Liver (tissue), 9 donors: ENCODE data around the gene LENEP. TPM values are rescaled to one million over a fixed set of nuclear protein-coding genes. Genes with fewer than 3 reads are reported as not detected.

Experiments
- DNase-seq: peaks from one replicate; pipeline ENCODE4 v3.0.0-alpha.2; 2017; ENCODE audit warnings: low spot score
- H3K27ac ChIP-seq, 2 donors: one replicate each; pipeline ENCODE4 v1.7.0; 2013; ENCODE audit warnings: inconsistent platforms in 2 of 2, low read length in 2 of 2, control low read depth in 1 of 2, low read depth in 1 of 2, mild to moderate bottlenecking in 1 of 2
- H3K27me3 ChIP-seq, 4 donors: one replicate each; pipeline versions ENCODE4 v1.6.1 to v1.7.0; 2013; ENCODE audit warnings: low read length in 3 of 4, inconsistent platforms in 1 of 4, mild to moderate bottlenecking in 1 of 4, moderate library complexity in 1 of 4; ENCODE audit not compliant: control insufficient read depth in 4 of 4, insufficient read depth in 4 of 4
- H3K36me3 ChIP-seq, 4 donors: one replicate each; pipeline versions ENCODE4 v1.6.1 to v1.7.0; 2013; ENCODE audit warnings: low read length in 3 of 4, mild to moderate bottlenecking in 3 of 4, low read depth in 1 of 4, moderate library complexity in 1 of 4; ENCODE audit not compliant: control insufficient read depth in 4 of 4, insufficient read depth in 3 of 4
- H3K4me1 ChIP-seq, 4 donors: one replicate each; pipeline versions ENCODE4 v1.6.1 to v1.7.0; 2013; ENCODE audit warnings: low read length in 3 of 4, mild to moderate bottlenecking in 3 of 4, moderate library complexity in 1 of 4; ENCODE audit not compliant: control insufficient read depth in 4 of 4, insufficient read depth in 4 of 4
- H3K4me3 ChIP-seq, 3 donors: one replicate each; pipeline versions ENCODE4 v1.6.1 to v1.7.0; 2013; ENCODE audit warnings: low read length in 3 of 3, control low read depth in 1 of 3, low read depth in 1 of 3, mild to moderate bottlenecking in 1 of 3
- H3K9ac ChIP-seq, 2 donors: one replicate each; pipeline ENCODE4 v1.7.0; 2013; ENCODE audit warnings: low read length in 2 of 2, mild to moderate bottlenecking in 2 of 2, moderate library complexity in 2 of 2, control low read depth in 1 of 2, low read depth in 1 of 2
- H3K9me3 ChIP-seq, 4 donors: one replicate each; pipeline versions ENCODE4 v1.6.1 to v1.7.0; 2013; ENCODE audit warnings: low read length in 3 of 4; ENCODE audit not compliant: control insufficient read depth in 4 of 4
- EGR1 ChIP-seq, 2 donors: IDR thresholded peaks; 2 replicates each; pipeline ENCODE4 v1.6.1; 2016 to 2018; ENCODE audit warnings: antibody characterized with exemption in 2 of 2, low read depth in 2 of 2
- FOXA1 ChIP-seq: IDR thresholded peaks from 2 replicates; pipeline ENCODE4 v1.6.1; 2016; ENCODE audit warnings: antibody characterized with exemption
- FOXA2 ChIP-seq: IDR thresholded peaks from 2 replicates; pipeline ENCODE4 v1.6.1; 2016; ENCODE audit warnings: antibody characterized with exemption
- GABPA ChIP-seq, 2 donors: IDR thresholded peaks in 1 of 2; conservative IDR thresholded peaks in 1 of 2; 2 replicates each; pipeline ENCODE4 v1.6.1; 2016; ENCODE audit warnings: antibody characterized with exemption in 2 of 2, mild to moderate bottlenecking in 1 of 2, moderate library complexity in 1 of 2
- HNF4A ChIP-seq, 2 donors: conservative IDR thresholded peaks; 2 replicates each; pipeline ENCODE4 v1.6.1; 2016; ENCODE audit warnings: antibody characterized with exemption in 2 of 2, mild to moderate bottlenecking in 2 of 2
- HNF4G ChIP-seq: IDR thresholded peaks from 2 replicates; pipeline ENCODE4 v1.6.1; 2016; ENCODE audit warnings: antibody characterized with exemption
- JUND ChIP-seq, 2 donors: IDR thresholded peaks; 2 replicates each; pipeline ENCODE4 v1.6.1; 2016; ENCODE audit warnings: antibody characterized with exemption in 2 of 2
- MAX ChIP-seq: IDR thresholded peaks from 2 replicates; pipeline ENCODE4 v1.6.1; 2016; ENCODE audit warnings: antibody characterized with exemption
- NR2F2 ChIP-seq: IDR thresholded peaks from 2 replicates; pipeline ENCODE4 v1.6.1; 2016; ENCODE audit warnings: antibody characterized with exemption
- RAD21 ChIP-seq, 2 donors: IDR thresholded peaks; 2 replicates each; pipeline ENCODE4 v1.6.1; 2016; ENCODE audit warnings: antibody characterized with exemption in 2 of 2, mild to moderate bottlenecking in 2 of 2
- REST ChIP-seq: IDR thresholded peaks from 2 replicates; pipeline ENCODE4 v1.6.1; 2016; ENCODE audit warnings: antibody characterized with exemption, mild to moderate bottlenecking
- SP1 ChIP-seq: IDR thresholded peaks from 2 replicates; pipeline ENCODE4 v1.6.1; 2018; ENCODE audit warnings: antibody characterized with exemption, mild to moderate bottlenecking
- TAF1 ChIP-seq: conservative IDR thresholded peaks from 2 replicates; pipeline ENCODE4 v1.6.1; 2016; ENCODE audit warnings: antibody characterized with exemption, mild to moderate bottlenecking
- YY1 ChIP-seq: IDR thresholded peaks from 2 replicates; pipeline ENCODE4 v1.6.1; 2016; ENCODE audit warnings: antibody characterized with exemption, mild to moderate bottlenecking
- ZBTB33 ChIP-seq: IDR thresholded peaks from 2 replicates; pipeline ENCODE4 v1.6.1; 2016; ENCODE audit warnings: antibody characterized with exemption
- WGBS: extraction: QIAGEN DNeasy Blood & Tissue Kit; methylation state at CpG from one replicate; pipeline ENCODE4 v1.1.7; 2013; 5-methylcytosine and 5-hydroxymethylcytosine counted together
- polyA plus RNA-seq, 2 donors: library from polyadenylated mRNA; stranded (reverse) in 1 of 2; unstranded in 1 of 2; fragments of 200-250 nt in 1 of 2; fragments of >200 nt in 1 of 2; fragmentation: Nextera tagmentation in 1 of 2; extraction: Ambion mirVana in 1 of 2; gene quantifications; one replicate each; pipeline versions ENCODE4 v1.2.1 to v1.2.3, GENCODE V29; 2013 to 2015
- total RNA-seq, 2 donors: library from RNA; depleted of rRNA; stranded (reverse); fragments of >200 nt; gene quantifications; one replicate each; pipeline ENCODE4 v1.2.3, GENCODE V29; 2014
- TF ChIP-seq, protein P1 (sequence below): fragments of 150-350 bp; IDR thresholded peaks from 2 replicates; pipeline ENCODE4 v1.5.1; 2017; ENCODE audit warnings: improper control_type of control experiment, low read depth, low read length; ENCODE audit not compliant: missing input control
- TF ChIP-seq, protein P2 (sequence below): IDR thresholded peaks from 2 replicates; pipeline ENCODE4 v1.6.1; 2016; ENCODE audit warnings: antibody characterized with exemption
- donor health status: healthy.
- donor health status: healthy.
- donor health status: healthy.
- donor health status: healthy.
- donor health status: healthy.

LENEP gene
- total and polyA plus RNA-seq, 4 donors, result 0.42 TPM; not detected in 3

DNA sequence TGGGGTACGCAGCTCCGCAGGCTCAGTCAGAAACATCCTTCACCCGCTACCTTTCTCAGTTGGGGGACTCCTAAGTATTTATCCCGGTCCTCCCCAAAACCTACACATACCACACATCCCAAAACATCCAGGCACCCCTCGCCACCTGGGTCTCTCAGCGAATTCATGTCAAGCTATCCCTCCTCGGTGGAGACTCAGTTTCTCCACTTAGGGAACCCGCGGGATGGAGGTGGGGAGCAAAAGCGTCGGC lies 8.0 kb downstream of the LENEP start:
- 0% methylated on average over 11 of the region's 11 CpGs for WGBS
- Histone ChIP-seq H3K4me1 (peaks cover 13 to 48% (median 39%) of the 10 kb centered on the region in 4 donors), H3K4me3 (peak overlapping the region; percentile 73 to 74 (median 73)), H3K9ac (peak overlapping the region; percentile 71 to 87), H3K9me3 (no peaks in the 10 kb centered on the region), H3K27me3 (no peaks in the 10 kb centered on the region), H3K36me3 (no peaks in the 10 kb centered on the region), H3K27ac (peak overlapping the region; percentile 96 to 97)
- DNase-seq, result no peak
- TF ChIP-seq REST (no peak), SP1 (no peak), NR2F2 (no peak), JUND (IDR thresholded peaks at IDR 0.05) (no peak), MAX (no peak), ZBTB33 (no peak), FOXA2 (no peak), HNF4A (conservative IDR thresholded peaks at IDR 0.05) (no peak), GABPA (IDR thresholded peaks at IDR 0.05 in 1 of 2, conservative IDR thresholded peaks at IDR 0.05 in 1 of 2) (no peak), YY1 (no peak), TAF1 (no peak), EGR1 (IDR thresholded peaks at IDR 0.05; ENCODE audit: low read depth in 2 of 2) (no peak), HNF4G (no peak), RAD21 (IDR thresholded peaks at IDR 0.05) (no peak), FOXA1 (no peak)
- TF ChIP-seq, protein P1, sequence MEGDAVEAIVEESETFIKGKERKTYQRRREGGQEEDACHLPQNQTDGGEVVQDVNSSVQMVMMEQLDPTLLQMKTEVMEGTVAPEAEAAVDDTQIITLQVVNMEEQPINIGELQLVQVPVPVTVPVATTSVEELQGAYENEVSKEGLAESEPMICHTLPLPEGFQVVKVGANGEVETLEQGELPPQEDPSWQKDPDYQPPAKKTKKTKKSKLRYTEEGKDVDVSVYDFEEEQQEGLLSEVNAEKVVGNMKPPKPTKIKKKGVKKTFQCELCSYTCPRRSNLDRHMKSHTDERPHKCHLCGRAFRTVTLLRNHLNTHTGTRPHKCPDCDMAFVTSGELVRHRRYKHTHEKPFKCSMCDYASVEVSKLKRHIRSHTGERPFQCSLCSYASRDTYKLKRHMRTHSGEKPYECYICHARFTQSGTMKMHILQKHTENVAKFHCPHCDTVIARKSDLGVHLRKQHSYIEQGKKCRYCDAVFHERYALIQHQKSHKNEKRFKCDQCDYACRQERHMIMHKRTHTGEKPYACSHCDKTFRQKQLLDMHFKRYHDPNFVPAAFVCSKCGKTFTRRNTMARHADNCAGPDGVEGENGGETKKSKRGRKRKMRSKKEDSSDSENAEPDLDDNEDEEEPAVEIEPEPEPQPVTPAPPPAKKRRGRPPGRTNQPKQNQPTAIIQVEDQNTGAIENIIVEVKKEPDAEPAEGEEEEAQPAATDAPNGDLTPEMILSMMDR, result no peak
- TF ChIP-seq, protein P2, sequence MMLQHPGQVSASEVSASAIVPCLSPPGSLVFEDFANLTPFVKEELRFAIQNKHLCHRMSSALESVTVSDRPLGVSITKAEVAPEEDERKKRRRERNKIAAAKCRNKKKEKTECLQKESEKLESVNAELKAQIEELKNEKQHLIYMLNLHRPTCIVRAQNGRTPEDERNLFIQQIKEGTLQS, result no peak
